HUDEP-2 (cell line): Measurements from ENCODE around the gene LRRC8E.

Experiments used
- DNase-seq, 76 experiments: peaks; one replicate each; lab custom pipeline; 2025; ENCODE audit not compliant: unreplicated experiment in 76 of 76; lab: John Stamatoyannopoulos, UW

The LRRC8E gene

GRCh38 chr19:7867092-7867844 lies 21.0 kb upstream of the LRRC8E start:
- no peak for DNase-seq

GRCh38 chr19:7868326-7868670 lies 20.0 kb upstream of the LRRC8E start:
- peak in 22 of 76 experiments; percentile 35 to 72 (median 52) for DNase-seq

- DNase-seq = peak in 74 of 76 experiments; percentile 55 to 98 (median 88)
Observed at GRCh38 chr19:7868671-7869452, 19.4 kb upstream of the LRRC8E start.

DNA sequence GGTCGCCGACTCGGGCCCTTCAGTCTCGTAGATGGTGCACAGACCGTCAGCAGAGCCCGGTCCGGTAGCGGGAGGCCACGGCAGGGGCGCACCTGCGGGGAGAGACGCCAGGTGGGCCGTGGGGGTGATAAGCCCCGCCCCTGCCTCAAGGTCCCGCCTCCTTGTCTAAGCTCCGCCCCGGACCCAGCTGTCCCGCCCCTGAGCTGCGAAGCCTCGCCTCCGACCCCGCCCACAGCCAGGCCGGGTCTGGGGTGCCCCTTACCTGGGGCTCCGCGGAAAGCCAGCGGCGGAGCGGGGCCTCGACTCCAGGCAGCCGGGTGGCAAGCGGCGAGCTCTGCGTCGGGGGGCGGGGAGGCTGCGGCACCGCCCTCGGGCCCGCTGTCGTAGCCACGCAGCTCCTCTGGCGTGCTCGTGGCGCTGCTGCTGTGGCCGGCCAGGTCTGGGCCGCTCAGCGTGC lies 18.8 kb upstream of the LRRC8E start:
- peak in 68 of 76 experiments; percentile 19 to 99 (median 71) for DNase-seq

DNA sequence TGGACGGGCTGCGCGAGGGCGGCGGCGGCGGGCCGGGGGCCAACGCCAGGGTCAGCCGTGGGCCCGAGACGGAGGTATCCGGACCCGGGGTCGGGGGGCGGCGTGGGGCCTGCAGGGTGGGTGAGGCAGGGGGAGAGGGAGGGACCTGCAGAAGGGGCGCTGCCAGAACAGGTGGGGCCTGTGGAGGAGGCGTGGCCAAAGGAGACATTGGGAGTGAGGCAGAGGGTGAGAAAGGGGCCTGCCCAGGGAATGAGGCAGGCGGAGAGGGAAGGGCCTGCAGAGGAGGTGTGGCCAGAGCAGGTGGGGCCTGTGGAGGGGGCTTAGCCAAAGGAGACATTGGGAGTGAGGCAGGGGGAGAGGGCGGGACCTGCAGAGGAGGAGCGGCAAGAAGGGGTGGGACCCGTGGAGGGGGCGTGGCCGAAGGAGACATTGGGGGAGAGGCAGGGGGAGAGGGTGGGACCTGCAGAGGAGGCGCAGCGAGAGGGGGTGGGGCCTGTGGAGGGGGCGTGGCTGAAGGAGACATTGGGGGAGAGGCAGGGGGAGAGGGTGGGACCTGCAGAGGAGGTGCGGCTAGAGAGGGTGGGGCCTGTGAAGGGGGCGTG lies 18.3 kb upstream of the LRRC8E start:
- peak in 75 of 76 experiments; percentile 62 to 100 (median 92) for DNase-seq

GRCh38 chr19:7870571-7871436 lies 17.5 kb upstream of the LRRC8E start:
- peak in 75 of 76 experiments; percentile 75 to 99 (median 96) for DNase-seq

GRCh38 chr19:7871437-7872305 lies 16.6 kb upstream of the LRRC8E start:
- DNase-seq = peak; percentile 82 to 100 (median 99)

DNA sequence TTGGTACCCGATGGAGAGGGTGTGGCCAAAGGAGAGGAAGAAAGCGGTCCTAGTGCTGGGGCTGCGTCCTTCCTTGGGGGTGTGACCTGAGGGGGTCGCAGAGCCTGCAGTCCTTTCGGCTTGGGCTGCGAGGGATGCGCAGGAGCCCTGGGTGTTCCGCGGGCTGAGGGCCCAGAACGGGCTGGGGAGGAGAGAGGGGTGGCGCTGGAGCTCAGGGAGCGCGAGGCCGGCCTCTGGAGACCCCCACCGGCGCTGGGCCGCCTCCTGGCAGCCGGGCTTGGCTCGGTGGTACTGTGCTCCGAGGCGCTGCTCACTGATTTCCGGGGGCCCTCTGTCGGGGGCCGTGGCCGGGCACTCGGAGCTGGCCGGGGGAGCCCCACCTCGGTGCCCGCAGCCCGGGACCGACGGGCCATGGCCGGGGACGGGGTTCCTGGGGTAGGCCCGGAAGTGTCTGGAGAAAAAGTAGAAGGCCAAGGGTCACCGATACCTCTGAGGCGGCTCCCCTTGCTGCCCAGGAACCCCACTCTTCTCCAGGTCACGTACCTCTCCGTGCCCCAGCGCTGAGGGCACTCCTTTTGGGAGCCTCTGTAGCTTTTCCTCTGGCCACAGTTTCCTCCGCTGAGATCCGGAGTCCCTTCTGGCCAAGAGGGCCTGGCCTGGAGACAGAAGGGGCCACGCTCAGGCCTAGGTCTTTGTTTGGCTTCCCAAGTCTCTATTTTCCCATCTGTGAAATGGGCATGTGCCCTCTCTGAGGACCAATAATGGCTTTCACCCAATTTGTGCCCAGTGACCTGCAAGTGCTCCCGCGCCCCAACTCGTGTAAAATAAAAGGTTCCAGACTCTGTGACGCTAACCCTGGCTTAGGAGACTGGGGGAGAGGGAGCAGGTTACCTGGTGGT lies 15.8 kb upstream of the LRRC8E start:
- no peak for DNase-seq

DNA sequence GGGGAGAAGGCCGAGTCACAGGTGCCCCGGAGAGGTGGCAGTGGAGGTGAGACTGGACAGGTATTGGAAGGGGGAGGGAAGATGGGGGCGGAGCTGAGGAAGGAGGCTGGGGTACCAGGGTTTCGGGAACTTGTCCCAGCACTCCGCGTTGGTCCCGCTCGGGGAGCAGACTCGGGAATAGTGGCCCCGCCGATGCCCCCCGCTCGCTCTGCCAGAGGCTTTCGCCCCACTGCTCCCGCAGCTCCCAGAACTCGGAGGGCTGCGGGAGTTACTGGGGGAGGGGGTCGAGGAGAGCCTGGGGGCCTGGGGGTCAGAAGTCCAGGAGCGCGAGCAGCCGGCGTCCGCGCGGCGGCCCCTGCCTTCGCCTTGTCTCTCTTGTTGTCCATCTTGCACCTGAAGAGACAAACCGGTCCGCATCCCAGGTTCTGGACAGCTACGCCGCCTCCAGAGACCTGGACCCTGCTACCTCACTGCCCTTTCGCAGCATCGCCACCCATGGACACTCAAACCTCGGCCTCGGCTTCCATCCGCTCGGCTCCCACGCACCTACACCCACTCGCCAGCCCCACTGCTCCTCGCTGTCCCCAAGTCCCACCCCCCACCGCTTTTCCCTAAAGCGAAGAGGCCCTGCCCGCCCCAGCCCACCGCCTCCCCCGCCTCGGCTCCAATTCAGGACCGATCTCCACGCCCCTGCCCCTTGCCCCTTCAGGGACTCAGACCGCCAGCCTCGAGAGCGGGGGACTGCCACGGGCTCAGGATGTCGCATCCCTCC lies 14.8 kb upstream of the LRRC8E start:
- DNase-seq = no peak

DNA sequence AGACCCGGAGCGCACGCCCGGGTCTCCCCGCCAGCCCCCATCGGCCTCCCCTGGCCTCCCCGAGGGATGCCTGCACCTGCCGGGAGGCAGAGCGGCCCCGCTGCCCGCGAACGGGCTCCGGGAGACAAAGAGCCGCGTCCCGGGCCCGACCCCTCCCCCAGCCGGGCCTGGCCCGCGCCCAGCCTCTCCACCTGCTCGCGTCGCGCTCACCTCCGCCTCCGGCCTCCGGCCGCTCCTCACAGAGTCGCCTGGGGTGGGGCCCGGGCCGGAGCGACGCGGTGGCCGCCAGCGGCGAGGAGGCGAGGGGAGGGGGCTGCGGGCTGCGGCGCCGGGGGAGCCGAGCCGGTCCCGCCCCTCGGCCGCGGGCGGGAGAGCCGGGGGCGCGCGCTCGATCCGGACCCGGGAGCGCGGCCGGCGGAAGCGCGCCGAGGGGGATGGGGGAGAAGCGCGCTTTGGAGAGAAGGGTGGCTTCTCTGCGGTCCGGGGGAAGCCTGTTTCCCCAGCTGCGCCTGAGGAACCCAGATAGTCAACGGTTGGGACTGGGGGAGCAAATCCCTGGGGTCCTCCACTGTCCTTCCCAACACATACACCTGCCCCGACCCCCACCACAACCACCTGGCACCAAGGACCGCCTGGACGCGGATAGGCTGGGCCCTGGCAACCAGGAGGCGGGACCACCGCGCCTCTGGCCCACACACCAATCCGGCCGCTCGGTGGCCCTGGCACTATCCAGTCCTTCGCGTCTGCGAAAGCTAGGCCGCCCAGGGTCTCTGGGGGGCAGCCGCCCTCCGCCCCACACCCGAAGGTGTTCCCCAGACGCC lies 14.0 kb upstream of the LRRC8E start, which contains the start of gene PRR36:
PRR36 (minus strand) TSS at position 315 of the 821 bp plus-strand sequence. CDS start 701 bp downstream, outside the sequence.
- no peak for DNase-seq

- no peak for DNase-seq
Observed at GRCh38 chr19:7874897-7875273, 13.4 kb upstream of the LRRC8E start.

DNA sequence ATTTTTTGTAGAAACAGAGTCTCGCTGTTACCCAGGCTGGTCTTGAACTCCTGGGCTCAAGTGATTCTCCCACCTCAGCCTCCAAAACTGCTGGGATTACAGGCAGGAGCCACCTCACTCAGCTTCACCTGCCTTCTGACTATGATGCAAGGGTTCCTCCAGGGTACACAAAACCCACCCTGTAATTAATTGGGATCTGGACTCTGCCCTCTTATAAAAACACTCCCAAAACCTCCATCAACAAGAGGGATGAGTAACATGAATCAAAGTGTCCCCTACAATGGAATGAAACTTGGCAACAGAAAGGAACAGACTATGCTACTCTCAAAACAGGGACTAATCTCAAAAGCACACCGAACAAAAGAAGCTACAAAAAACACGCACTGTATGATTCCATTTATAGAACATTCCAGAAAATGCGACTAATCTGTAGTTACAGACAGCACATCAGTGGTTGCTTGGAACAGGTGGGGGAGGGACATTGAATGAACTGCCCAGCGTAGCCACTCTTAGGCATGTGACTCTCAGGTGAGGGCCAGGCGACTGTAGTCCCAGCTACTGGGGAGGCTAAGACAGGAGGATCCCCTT lies 11.0 kb upstream of the LRRC8E start:
- no peak for DNase-seq

GRCh38 chr19:7879111-7879807 lies 9.1 kb upstream of the LRRC8E start:
- DNase-seq = peak in 3 of 76 experiments; percentile 17 to 29 (median 19)

DNA sequence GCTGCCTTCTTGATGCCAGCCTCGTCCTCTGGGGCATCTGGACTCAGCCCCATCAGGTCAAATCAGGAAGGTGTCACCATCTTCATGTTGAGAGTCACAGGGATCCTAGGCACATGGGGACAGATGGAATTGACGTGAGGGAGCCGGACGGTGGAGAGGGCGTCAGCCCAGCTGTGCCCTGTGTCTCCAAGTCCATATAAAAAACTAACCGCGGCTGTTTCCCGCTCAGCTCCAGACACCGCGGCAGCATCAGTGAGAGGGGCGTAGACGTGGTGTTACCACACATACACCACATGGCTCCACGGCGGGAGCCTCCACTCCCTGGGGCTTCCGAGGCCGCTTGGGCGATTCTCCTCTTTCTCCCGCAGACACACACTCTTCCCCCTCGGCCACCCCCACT lies 8.5 kb upstream of the LRRC8E start:
- DNase-seq = no peak

- no peak for DNase-seq
Observed at GRCh38 chr19:7881910-7882309, 6.4 kb upstream of the LRRC8E start.

- no peak for DNase-seq
Observed at GRCh38 chr19:7883105-7883504, 5.2 kb upstream of the LRRC8E start.
